Thoracic aorta (tissue), 2 donors: ENCODE results near the gene TRNP1. TPM values are rescaled to one million over a fixed set of nuclear protein-coding genes. Genes with fewer than 3 reads are reported as not detected.

Experiments
- ATAC-seq: fragments of 150-250 bp; one replicate; pipeline ENCODE4 v1.8.0; 2017; ENCODE audit warnings: low read depth; ENCODE audit not compliant: insufficient number of reproducible peaks, low FRiP score
- DNase-seq: peaks from one replicate; pipeline ENCODE4 v3.0.0-alpha.2; 2020; ENCODE audit warnings: low spot score
- H3K27ac ChIP-seq, 2 donors: fragments of 200-600 bp; sonication (generic); 1 replicate in 1 of 2; 2 replicates in 1 of 2; pipeline ENCODE4 v1.5.1; 2016; ENCODE audit warnings: mild to moderate bottlenecking in 2 of 2, moderate library complexity in 2 of 2
- H3K27me3 ChIP-seq: fragments of 200-600 bp; sonication (generic); replicated peaks from 2 replicates; pipeline ENCODE4 v1.6.0; 2016; ENCODE audit warnings: mild to moderate bottlenecking; ENCODE audit not compliant: insufficient read depth
- H3K36me3 ChIP-seq: fragments of 200-600 bp; sonication (generic); one replicate; pipeline ENCODE4 v1.5.1; 2016
- H3K4me1 ChIP-seq, 2 donors: fragments of 200-600 bp; sonication (generic); 1 replicate in 1 of 2; 2 replicates in 1 of 2; pipeline versions ENCODE4 v1.5.1 to v1.6.0; 2016; ENCODE audit warnings: low read depth in 2 of 2, mild to moderate bottlenecking in 1 of 2; ENCODE audit not compliant: control insufficient read depth in 1 of 2
- H3K4me3 ChIP-seq: fragments of 200-600 bp; sonication (generic); 2 replicates; pipeline ENCODE4 v1.5.1; 2016; ENCODE audit warnings: mild to moderate bottlenecking
- H3K9me3 ChIP-seq: fragments of 200-600 bp; sonication (generic); 2 replicates; pipeline ENCODE4 v1.5.1; 2016
- CTCF ChIP-seq: fragments of 200-600 bp; sonication (generic); IDR thresholded peaks from one replicate; pipeline ENCODE4 v1.5.1; 2019; ENCODE audit warnings: antibody characterized with exemption
- total RNA-seq, 2 donors: library from RNA; depleted of rRNA; stranded (reverse); fragments of >200 nt; gene quantifications; one replicate each; pipeline versions ENCODE4 v1.1.0 to v1.2.3, GENCODE V29; 2016

The TRNP1 gene
- total RNA-seq, 2 donors from 2014 or later, result 26.4 to 34.9 TPM

DNA sequence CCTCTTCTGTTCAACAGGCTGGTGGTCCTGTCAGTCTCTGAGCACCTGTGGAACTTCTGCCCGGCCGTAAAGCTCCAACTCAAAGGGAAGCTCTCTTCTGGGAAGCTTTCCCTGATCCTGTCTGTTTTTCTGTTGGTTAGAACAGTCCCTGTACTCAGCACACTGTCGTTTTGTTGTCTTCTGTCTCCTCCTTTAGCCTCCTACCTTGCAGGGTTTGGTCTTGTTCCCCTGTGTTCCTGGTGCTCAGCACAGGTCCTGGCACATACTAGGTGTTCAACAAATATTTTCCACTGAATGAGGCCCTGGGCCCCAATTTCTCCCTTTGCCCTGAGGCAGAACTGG lies 32.9 kb upstream of the TRNP1 start:
- no peak overlapping the region for H3K27ac ChIP-seq
- peaks cover 7 to 9% of the 10 kb centered on the region in 2 donors for H3K4me1 ChIP-seq
- peaks cover 25% of the 10 kb centered on the region for H3K27me3 ChIP-seq
- no peaks in the 10 kb centered on the region for H3K36me3 ChIP-seq
- TF ChIP-seq CTCF, result no peak
- peaks cover 4% of the 10 kb centered on the region for H3K9me3 ChIP-seq
- ATAC-seq (no peak), DNase-seq (no peak)
- H3K4me3 ChIP-seq, result no peak overlapping the region

- H3K27ac ChIP-seq, result no peak overlapping the region
- no peak for TF ChIP-seq CTCF
- no peak for DNase-seq
- peaks cover 25% of the 10 kb centered on the region for H3K27me3 ChIP-seq
- no peaks in the 10 kb centered on the region for H3K9me3 ChIP-seq
- no peak overlapping the region for H3K4me3 ChIP-seq
- H3K36me3 ChIP-seq, result no peaks in the 10 kb centered on the region
- H3K4me1 ChIP-seq, result peaks cover 7 to 9% of the 10 kb centered on the region in 2 donors
- ATAC-seq, result no peak
Measured at GRCh38 chr1:26961826-26962225, 31.7 kb upstream of the TRNP1 start.

GRCh38 chr1:26965213-26965612 lies 28.3 kb upstream of the TRNP1 start:
- ATAC-seq (no peak), DNase-seq (no peak)
- peaks cover under 1 to 2% of the 10 kb centered on the region in 2 donors for H3K4me1 ChIP-seq
- H3K4me3 ChIP-seq, result no peak overlapping the region
- no peak for TF ChIP-seq CTCF
- H3K36me3 ChIP-seq, result no peaks in the 10 kb centered on the region
- no peaks in the 10 kb centered on the region for H3K9me3 ChIP-seq
- peaks cover 7% of the 10 kb centered on the region for H3K27me3 ChIP-seq
- no peak overlapping the region for H3K27ac ChIP-seq

- no peaks in the 10 kb centered on the region for H3K9me3 ChIP-seq
- no peak for DNase-seq
- peaks cover 2% of the 10 kb centered on the region for H3K27me3 ChIP-seq
Measured at GRCh38 chr1:26965628-26966027, 27.9 kb upstream of the TRNP1 start.

GRCh38 chr1:26970810-26971209 lies 22.7 kb upstream of the TRNP1 start:
- no peak for DNase-seq
- ATAC-seq, result no peak
- TF ChIP-seq CTCF, result no peak
- Histone ChIP-seq H3K27ac (no peak overlapping the region), H3K9me3 (no peaks in the 10 kb centered on the region), H3K4me3 (no peak overlapping the region), H3K4me1 (no peaks in the 10 kb centered on the region), H3K36me3 (no peaks in the 10 kb centered on the region), H3K27me3 (no peaks in the 10 kb centered on the region)

More at GRCh38 chr1:26965628-26966027, 27.9 kb upstream of the TRNP1 start:
- Histone ChIP-seq H3K4me1 (no peaks in the 10 kb centered on the region), H3K4me3 (no peak overlapping the region), H3K27ac (no peak overlapping the region), H3K36me3 (no peaks in the 10 kb centered on the region)
- no peak for ATAC-seq
- TF ChIP-seq CTCF, result no peak
